Measurements from ENCODE around the gene TEKT3.

DNA sequence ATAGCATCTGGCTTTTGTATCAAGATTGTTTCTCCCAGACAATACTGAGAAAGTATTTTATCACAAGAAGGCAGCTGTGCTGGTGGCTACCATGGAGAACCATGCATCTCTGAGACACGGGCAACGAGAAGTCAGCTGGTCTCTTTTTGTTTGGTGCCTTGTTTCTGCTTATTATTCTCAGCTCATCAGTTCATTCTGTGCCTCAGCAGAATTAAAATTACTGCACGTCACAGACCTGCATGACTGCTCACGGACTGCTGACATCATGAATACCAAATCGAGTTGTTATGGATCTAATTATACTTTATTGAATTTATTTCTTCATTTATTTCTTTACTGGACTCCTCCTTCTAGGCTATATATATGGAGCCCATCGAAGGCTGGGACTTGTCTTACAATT, 57.3 kb downstream of the TEKT3 start:
- TF ChIP-seq, protein P1, sequence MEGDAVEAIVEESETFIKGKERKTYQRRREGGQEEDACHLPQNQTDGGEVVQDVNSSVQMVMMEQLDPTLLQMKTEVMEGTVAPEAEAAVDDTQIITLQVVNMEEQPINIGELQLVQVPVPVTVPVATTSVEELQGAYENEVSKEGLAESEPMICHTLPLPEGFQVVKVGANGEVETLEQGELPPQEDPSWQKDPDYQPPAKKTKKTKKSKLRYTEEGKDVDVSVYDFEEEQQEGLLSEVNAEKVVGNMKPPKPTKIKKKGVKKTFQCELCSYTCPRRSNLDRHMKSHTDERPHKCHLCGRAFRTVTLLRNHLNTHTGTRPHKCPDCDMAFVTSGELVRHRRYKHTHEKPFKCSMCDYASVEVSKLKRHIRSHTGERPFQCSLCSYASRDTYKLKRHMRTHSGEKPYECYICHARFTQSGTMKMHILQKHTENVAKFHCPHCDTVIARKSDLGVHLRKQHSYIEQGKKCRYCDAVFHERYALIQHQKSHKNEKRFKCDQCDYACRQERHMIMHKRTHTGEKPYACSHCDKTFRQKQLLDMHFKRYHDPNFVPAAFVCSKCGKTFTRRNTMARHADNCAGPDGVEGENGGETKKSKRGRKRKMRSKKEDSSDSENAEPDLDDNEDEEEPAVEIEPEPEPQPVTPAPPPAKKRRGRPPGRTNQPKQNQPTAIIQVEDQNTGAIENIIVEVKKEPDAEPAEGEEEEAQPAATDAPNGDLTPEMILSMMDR (IDR thresholded peaks at IDR 0.05): no peak
- TF ChIP-seq POLR2A (IDR thresholded peaks at IDR 0.05): no peak
